K562 treated with DMSO at 1 percent for 12 hours (cell line): ENCODE results near the gene LOXL3. TPM values are rescaled to one million over a fixed set of nuclear protein-coding genes. Genes with fewer than 3 reads are reported as not detected.

Experiments used
- total RNA-seq: library from RNA; unstranded; fragments of 300-600 nt; gene quantifications from 2 replicates; pipeline ENCODE4 v1.2.3, GENCODE V29; 2022; ENCODE audit not compliant: insufficient read depth

LOXL3 gene
- total RNA-seq, result 0.74 TPM in 1 of 2 replicates, not detected in the other

GRCh38 chr2:74553892-74554819 is at the start of gene LOXL3, which contains the start of gene DOK1:
Gene LOXL3, minus strand, starts transcription at chr2:74553942. Its CDS starts 1,308 bp downstream, at chr2:74552634.
Gene DOK1, plus strand, starts transcription at chr2:74554720. Its CDS starts 35 bp downstream, at chr2:74554755.

GRCh38 chr2:74529357-74530238 is 24.1 kb downstream of the LOXL3 start, which contains the start of the genes AUP1 and HTRA2:
Gene AUP1, minus strand, starts transcription at chr2:74529706. Its CDS starts 77 bp downstream, at chr2:74529629.
Gene HTRA2, plus strand, starts transcription at chr2:74529933. Its CDS starts 74 bp downstream, at chr2:74530007.

GRCh38 chr2:74525717-74526648 is 27.8 kb downstream of the LOXL3 start, which contains the start of gene DQX1:
Gene DQX1, minus strand, starts transcription at chr2:74526231. Its CDS starts 502 bp downstream, at chr2:74525729.

GRCh38 chr2:74514368-74515270 is 39.1 kb downstream of the LOXL3 start, which contains the start of gene TLX2:
Gene TLX2, plus strand, starts transcription at chr2:74514450. Its CDS starts 357 bp downstream, at chr2:74514807.

GRCh38 chr2:74507145-74507925 is 46.4 kb downstream of the LOXL3 start, which contains the start of gene PCGF1:
Gene PCGF1, minus strand, starts transcription at chr2:74507695. Its CDS starts 27 bp downstream, at chr2:74507668.

GRCh38 chr2:74499267-74499939 is 54.3 kb downstream of the LOXL3 start, which contains the start of gene LBX2:
Gene LBX2, minus strand, starts transcription at chr2:74499603. Its CDS starts 66 bp downstream, at chr2:74499537.

GRCh38 chr2:74482801-74483674 is 70.7 kb downstream of the LOXL3 start, which contains the start of the genes CCDC142 and TTC31:
Gene CCDC142, minus strand, starts transcription at chr2:74482998. Its CDS starts 161 bp downstream, at chr2:74482837.
Gene TTC31, plus strand, starts transcription at chr2:74483081. Its CDS starts 15 bp downstream, at chr2:74483096.

Other genes starting within 250 kb of the LOXL3 start
- 0.54 TPM in 1 of 2 replicates, not detected in the other for gene SLC4A5, start 210.5 kb downstream of the LOXL3 start, total RNA-seq
- gene DCTN1, start 173.6 kb downstream of the LOXL3 start, total RNA-seq, result 37.6 and 65.9 TPM in 2 replicates
- gene C2orf81, start 132.3 kb downstream of the LOXL3 start, total RNA-seq, result 0.34 TPM in 1 of 2 replicates, not detected in the other
- gene WDR54, start 132.2 kb downstream of the LOXL3 start, total RNA-seq, result 10.1 and 19.4 TPM in 2 replicates
- 5.8 and 7.7 TPM in 2 replicates for gene RTKN, start 112.0 kb downstream of the LOXL3 start, total RNA-seq
- gene INO80B, start 98.9 kb downstream of the LOXL3 start, total RNA-seq, result 5.4 and 10.6 TPM in 2 replicates
- gene WBP1, start 95.5 kb downstream of the LOXL3 start, total RNA-seq, result 53.6 and 54.1 TPM in 2 replicates
- gene MOGS, start 88.6 kb downstream of the LOXL3 start, total RNA-seq, result 54.2 and 80.9 TPM in 2 replicates
- 56.6 and 70.8 TPM in 2 replicates for gene MRPL53, start 81.3 kb downstream of the LOXL3 start, total RNA-seq
- gene CCDC142, start 70.9 kb downstream of the LOXL3 start, total RNA-seq, result 4.3 and 9.0 TPM in 2 replicates
- 8.3 and 23.7 TPM in 2 replicates for gene TTC31, start 70.9 kb downstream of the LOXL3 start, total RNA-seq
- 8.2 and 9.1 TPM in 2 replicates for gene LBX2, start 54.3 kb downstream of the LOXL3 start, total RNA-seq
- 26.0 and 26.8 TPM in 2 replicates for gene PCGF1, start 46.2 kb downstream of the LOXL3 start, total RNA-seq
- gene TLX2, start 39.5 kb downstream of the LOXL3 start, total RNA-seq, result not detected in 2 replicates
- gene DQX1, start 27.7 kb downstream of the LOXL3 start, total RNA-seq, result 0.90 TPM in 1 of 2 replicates, not detected in the other
- gene AUP1, start 24.2 kb downstream of the LOXL3 start, total RNA-seq, result 125 and 158 TPM in 2 replicates
- gene HTRA2, start 24.0 kb downstream of the LOXL3 start, total RNA-seq, result 63.8 and 75.8 TPM in 2 replicates
- 39.5 and 41.0 TPM in 2 replicates for gene DOK1, start 778 bp upstream of the LOXL3 start, total RNA-seq
- 0.51 TPM in 1 of 2 replicates, not detected in the other for gene M1AP, start 94.4 kb upstream of the LOXL3 start, total RNA-seq
- gene SEMA4F, start 100.3 kb upstream of the LOXL3 start, total RNA-seq, result 5.5 and 11.2 TPM in 2 replicates